NCI-H774 (cell line): Measurements from ENCODE around the gene LIN9.

Source experiments
- DNase-seq: peaks from one replicate; lab custom pipeline; 2025; lab: John Stamatoyannopoulos, UW

The LIN9 gene

DNA sequence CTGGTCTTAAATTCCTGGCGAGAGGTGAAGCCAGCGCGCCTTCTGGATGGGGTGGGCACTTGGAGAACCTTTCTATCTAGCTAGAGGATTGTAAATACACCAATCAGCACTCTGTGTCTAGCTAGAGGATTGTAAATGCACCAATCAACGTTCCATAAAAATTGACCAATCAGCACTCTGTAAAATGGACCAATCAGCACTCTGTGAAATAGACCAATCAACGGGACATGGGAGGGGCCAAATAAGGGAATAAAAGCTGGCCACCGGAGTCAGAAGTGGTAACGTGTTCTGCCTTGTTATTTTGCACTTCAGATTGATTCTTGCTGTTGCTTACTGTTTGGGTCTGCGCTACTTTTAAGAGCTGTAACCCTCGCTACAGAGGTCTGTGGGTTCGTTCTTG is 12.0 kb upstream of the LIN9 start:
- DNase-seq = no peak

DNA sequence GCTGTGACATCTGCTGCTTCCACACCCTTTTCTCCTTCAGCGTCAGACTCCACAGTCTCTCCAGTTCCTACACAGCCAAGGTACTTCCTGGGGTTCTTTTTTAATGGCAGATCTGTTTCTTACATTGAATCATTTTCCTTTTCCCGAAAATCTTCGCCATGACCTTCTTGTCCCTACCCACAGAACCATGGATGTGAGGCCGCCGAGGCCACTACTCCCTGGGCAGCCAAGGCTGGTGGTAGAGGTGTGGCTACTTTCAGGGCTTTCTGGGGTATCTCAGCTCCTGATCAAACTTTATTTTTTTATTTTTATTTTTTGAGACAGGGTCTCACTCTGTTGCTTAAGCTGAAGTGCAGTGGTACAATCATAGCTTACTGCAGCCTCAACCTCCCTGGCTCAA is 9.5 kb upstream of the LIN9 start:
- DNase-seq = no peak

DNA sequence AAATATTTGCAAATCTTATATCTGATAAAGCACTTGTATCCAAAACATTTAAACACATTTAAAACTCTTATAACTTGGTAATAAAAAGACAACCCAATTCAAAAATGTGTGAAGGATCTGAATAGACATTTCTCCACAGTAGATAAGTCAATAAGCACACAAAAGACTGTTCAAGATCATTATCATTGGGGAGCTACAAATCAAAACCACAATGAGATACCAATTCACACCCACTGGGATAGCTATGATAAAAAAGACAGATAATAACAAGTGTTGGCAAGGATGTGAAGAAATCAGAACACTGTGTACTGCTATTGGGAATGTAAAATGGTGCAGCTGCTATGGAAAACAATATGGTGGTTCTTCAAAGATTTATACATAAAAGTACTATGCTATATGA is 5.1 kb upstream of the LIN9 start:
- DNase-seq = no peak

DNA sequence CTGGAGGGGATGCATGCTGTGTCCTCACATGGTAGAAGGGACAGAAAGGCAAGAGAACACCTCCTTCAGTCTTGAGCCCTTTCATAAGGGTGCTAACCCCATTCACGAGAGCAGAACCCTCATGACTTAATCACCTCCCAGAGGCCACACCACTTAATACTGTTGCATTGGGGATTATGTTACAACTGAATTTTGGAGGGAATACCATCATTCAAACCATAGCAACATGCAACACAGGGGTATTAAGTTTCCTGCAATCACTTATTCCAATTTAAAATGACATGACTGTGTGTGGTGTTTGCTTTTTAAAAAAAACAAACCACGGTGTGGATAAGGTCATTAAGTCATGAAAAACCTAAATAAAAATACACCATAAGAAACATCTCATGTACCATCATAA is 3.1 kb upstream of the LIN9 start:
- no peak for DNase-seq

DNA sequence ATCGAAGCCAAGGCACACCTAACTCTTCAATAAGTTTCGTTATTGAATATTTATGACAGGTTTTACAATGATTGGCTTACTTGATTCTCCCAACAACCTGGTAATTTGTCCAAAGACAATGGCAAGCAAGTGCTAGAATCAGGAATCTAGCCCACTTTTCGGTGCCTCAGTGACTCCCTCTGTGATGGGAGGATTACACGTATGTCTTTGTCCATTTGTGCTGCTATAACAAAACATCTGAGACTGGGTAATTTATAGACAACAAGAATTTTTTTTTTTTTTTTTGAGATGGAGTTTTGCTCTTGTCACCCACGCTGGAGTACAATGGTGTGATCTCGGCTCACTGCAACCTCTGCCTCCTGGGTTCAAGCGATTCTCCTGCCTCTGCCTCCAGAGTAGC is 2.4 kb upstream of the LIN9 start:
- no peak for DNase-seq

DNA sequence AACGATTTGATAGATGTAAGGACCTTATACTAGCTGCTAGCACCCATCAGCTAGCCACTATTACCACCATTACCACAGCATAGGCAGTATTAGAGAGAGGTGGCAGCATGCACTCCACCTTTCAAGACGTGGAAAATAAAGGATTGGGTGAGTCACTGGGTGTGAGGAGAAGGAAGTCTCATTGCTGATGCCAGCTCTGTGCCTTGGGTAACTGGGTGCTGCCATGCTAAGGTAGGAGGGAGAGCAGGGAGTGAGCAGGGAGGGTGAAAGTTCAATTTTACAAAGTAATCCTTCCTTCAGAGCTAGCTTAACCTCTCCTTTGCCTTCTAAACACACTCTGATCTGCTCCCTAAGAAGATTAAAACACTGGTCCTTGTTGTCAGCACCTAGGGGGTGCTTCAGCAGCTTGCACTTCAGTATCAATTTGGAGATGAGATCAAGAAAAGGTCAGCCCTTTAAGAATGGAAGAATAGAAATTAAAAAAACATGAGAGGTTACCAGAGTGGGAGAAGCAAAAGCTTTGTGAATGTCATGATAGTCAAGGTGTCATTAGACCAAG is 1.8 kb upstream of the LIN9 start:
- no peak for DNase-seq

DNA sequence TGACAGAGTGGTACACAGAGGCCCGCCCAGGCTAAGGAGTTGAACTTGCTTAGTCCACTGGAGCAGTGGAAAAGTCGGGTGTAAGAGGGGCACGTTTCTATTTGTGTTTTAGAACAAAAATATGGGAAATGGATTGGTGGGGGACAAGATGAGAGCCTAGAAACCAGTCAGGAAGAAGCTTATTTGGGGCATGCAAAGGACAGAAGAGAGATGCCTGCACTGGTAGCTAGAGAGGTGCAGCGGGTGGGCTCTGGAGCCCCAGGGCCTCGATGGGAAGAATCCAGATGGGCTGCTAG is 1.2 kb upstream of the LIN9 start:
- no peak for DNase-seq

DNA sequence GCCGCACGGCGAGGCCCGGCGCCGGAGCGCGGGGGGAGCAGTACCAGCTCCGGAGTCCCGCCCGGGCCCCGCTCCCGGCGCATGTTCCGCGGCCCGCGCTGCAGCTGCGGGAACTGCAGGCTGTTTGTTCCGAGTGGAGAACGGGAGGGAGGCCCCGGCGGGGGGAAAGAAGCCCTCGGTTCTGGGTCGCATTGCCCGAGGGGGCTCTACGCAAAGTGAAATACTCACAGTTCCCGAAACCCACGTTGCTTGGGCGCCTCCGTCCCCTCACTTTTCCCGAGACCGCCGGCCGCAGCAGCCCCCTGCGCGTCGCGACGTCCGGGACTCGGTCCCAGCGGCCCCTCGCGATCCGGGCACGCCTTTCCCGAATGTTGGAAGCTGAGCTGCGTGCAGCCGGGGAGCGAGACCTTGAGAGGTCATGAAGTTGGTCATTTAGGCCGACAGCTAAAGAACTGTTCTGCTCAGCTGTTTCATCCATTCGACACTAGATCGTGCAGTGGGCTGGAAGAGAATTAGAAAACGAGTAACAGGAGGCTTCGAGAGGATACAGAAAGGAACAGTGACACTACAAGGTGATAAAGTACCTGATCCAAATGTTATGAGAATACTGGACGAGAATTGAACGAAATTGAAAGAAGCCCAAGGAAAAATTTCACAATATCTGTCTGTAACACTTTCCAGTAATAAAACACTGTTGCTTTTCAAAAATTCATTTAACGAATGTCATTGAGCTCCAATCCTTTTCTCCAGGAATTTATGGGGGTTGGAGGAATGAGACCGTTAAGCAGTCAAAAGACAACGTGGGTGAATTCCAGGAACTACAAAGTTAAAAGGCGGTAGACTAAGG is 657 bp upstream of the LIN9 start:
- no peak for DNase-seq

DNA sequence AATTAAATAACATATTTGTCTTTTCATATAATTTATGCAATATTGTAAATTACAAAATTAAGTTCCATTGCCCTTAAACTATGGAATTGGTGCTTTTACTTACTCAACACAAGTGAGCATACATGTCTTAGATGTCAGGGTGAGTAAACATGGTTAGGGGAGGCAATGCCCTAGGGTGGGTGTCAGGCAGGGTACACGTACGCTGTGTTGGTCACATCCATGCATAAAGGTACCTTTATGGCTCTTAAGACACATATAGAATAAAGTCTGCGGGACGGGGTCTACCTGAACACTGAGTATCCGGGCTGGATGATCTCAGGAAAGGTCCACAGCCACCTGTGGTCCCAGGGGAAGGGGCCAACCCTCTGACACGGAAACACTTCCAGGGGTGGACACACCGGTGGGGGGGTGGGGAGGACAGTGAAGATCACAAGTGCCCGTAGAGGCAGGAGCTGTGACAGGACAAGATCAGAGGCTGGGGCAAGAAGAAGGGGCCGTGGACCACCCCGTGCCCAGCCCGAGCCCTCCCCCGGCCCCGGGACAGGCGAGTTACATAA is 720 bp downstream of the LIN9 start:
- peak; percentile 38 for DNase-seq

DNA sequence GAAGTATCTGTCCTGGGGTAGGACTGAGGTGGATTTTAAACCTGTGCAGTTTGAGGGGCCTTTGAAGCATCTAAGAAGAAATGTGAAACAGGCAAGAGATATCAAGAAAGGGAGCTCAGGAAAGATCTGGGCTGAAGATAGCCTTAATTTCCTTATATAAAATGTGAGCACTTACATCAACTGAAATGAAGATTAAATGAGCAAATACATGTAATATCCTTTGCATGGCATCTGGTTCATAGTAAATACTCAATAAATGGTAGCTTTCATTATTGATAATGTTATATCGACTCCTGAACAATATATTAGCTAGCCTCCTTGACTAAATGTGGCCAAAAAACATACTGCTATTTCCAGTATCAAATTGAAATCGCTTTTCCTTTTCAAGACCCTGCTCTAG is 2.5 kb downstream of the LIN9 start:
- DNase-seq = no peak

DNA sequence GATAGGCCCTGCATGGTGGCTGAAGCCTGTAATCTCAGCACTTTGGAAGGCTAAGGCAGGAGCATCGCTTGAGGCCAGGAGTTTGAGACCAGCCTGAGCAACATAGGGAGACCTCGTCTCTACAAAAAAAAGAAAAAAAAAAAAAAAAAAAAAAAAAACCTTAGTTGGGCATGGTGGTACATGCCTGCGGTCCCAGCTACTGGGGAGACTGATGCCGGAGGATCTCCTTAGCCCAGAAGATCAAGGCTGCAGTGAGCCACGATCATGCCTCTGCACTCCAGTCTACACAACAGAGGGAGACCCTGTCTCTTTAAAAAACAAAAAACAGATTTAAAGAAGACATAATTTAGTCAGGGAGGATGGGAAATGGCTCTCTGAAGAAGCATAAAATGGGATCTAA is 3.8 kb downstream of the LIN9 start:
- no peak for DNase-seq

DNA sequence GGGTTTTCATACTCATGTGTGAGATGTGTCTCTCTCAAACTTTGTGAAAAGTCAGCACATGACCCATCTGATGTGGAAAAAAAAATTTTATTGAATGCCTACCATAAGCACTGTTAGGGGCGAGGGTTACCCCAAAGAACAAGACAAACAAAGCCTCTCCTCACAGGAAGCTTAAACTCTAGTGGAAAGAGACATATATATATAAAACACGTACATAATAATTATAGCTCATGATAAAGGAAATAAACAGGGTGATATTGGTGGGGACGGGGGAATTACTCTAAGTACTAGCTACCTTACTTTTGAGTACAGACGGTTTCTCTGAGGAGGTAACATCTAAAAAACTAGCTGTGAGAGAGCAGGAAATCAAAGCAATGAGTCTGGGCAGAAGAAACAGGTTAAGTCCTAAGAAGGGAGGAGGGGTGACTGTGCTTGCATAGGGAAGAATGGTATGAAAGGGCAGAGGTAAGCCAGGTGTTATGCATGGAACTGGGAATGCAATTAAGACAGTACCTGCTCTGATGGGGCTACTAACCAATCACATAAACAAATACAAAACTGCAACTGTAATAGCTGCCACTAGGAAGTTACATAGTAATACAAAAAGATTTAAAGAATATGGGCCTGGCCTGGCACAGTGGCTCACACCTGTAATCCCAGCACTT is 4.5 kb downstream of the LIN9 start:
- DNase-seq = no peak

DNA sequence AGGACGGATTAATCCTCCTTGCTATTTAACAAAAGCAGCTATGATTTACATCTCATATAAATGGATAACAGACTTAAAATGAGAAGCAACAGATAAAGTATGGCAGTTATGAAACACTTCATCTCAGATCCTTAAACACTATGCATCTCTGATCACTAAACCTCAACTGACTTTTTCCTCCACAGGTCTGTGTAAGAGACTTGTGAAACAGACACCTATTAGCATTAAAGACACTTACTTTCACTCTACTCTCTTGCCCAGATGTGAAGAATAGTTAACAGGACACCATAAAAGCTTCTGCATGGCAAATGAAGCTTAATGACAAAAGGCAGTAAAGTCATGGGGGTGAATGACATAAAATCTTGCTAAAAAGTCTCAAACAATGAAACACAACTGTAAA is 6.2 kb downstream of the LIN9 start:
- no peak for DNase-seq

DNA sequence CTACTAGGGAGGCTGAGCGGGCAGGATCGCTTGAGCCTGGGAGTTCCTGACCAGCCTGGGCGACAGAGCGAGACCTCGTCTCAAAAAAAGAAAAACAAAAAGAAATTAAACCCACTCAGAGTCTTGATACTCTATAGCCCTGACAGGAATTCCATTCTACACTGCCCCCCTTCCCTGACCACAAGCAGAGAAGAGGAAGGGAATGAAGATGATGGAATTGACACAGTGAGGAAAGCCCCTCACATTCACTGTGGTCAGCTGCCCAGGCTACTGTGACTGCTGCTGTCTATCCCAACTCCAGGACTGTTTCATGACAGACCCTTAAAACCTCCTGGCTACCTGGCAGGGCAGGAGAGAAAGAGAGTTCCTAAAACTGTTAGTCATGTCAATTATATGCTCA is 12.1 kb downstream of the LIN9 start:
- no peak for DNase-seq

DNA sequence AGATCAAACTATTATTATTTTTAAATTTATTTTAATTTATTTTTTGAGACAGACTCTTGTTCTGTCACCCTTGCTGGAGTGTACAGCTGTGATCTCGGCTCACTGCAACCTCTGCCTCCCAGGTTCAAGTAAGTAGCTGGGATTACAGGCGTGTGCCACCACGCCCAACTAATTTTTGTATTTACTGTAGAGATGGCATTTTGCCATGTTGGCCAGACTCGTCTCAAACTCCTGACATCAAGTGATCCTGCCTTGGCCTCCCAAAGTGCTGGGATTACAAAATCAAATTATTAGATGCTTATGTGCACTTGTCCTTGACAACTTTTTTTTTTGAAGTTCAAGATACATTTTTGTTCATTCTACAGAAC is 15.4 kb downstream of the LIN9 start:
- no peak for DNase-seq

DNA sequence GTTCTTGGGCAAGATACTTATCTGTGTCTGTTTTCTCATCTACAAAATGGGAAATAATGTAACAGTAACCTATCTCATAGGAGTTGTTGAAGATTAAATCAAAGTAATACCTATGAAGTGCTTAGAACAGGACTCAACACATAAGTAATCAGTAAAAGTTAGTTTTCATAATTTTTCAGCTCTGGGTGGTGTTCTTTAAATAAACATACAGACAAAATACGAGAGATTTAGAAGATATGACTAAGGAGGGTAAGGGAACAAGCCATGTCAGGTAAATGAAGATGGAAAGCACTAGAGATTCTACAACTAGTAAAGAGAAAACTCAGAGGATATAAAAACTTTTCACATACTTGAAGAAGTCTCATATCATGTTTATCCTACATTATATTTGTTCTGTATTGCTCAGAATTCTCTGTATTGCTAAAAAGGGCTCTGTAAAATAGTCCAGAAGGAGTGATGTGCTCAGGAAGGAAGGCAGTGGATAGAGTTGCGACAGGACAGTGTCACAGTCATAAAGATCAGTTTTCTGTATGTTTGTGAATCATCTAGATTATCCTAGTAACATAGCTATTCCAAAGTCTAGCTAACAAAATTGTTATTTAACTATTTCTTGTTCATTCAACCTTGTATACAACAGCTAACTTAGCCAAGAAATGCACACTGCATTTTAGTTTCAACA is 16.0 kb downstream of the LIN9 start:
- DNase-seq = no peak

DNA sequence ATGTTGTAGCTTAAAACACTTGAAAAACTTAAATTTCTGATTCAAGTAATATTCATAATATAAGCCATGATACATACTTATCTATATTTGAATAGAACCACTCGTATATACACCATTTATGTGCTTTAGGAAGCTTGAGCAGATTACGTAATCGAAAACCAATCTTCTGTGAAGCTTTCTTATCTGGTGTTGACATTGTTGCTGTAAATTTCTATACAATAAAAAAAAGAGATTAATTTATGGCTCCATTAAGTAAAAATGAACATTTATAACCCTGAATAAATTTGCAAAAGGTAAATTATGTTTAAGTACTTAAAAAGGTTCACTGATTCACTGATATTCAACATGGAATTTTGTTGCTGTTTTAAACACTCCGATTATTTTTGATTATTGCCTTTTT is 21.4 kb downstream of the LIN9 start:
- DNase-seq = no peak

DNA sequence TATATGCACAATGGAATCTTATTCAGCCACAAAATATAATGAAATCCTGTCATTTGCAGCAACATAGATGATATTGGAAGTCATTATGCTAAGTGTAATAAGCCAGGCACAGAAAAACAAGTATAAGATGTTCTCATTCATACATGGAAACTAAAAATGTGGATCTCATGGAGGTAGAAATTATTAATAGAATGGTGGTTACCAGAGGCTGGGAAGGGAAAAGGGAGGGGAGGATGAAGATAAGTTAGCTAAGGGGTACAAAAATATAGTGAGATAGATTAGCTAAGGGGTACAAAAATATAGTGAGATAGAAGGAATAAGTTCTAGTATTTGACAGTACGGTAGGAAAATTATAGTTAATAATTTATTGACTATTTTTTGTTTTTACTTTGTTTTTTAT is 27.9 kb downstream of the LIN9 start:
- no peak for DNase-seq

DNA sequence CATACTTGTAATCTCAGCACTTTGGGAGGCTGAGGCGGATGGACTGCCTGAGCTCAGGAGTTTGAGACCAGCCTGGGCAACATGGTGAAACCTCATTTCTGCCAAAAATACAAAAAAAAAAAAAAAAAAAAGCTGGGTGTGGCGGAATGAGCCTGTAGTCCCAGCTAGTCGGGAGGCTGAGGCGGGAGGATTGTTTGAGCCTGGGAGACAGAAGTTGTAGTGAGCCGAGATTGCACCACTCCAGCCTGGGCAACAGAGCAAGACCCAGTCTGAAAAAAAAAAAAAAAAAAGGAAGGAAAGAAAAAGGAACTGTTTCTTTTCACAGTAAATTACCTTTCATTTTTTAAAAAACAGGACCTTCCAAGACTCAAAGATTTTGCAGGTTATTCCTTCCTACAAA is 29.5 kb downstream of the LIN9 start:
- no peak for DNase-seq

DNA sequence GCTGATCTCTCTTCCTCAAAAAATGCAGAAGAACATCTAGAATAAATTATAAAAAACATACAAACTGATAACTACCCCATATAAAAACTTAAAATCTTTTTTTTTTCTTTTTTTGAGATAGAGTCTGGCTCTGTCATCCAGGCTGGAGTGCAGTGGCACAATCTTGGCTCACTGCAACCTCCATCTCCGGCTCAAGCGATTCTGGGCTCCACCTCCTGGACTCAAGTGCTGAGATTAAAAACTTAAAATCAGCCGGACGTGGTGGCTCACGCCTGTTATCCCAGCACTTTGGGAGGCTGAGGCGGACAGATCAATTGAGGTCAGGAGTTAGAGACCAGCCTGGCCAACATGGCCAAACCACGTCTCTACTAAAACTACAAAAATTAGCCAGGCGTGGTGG is 31.1 kb downstream of the LIN9 start:
- no peak for DNase-seq

DNA sequence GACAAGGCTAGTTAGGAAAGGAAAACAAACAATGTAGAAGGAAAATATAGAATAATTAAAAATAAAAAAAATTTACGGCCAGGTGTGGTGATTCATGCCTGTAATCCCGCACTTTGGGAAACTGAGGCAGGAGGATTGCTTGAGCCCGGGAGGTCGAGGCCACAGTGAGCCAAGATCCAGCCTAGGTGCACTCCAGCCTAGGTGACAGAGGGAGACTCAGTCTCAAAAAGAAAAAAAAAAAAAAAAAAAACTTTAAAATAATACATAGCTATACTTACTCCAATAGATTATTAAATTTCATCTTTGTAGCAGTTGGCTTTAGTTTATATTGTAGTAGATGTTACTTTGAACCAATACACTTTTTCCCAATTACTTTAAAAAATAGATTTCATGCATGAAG is 32.0 kb downstream of the LIN9 start:
- no peak for DNase-seq

DNA sequence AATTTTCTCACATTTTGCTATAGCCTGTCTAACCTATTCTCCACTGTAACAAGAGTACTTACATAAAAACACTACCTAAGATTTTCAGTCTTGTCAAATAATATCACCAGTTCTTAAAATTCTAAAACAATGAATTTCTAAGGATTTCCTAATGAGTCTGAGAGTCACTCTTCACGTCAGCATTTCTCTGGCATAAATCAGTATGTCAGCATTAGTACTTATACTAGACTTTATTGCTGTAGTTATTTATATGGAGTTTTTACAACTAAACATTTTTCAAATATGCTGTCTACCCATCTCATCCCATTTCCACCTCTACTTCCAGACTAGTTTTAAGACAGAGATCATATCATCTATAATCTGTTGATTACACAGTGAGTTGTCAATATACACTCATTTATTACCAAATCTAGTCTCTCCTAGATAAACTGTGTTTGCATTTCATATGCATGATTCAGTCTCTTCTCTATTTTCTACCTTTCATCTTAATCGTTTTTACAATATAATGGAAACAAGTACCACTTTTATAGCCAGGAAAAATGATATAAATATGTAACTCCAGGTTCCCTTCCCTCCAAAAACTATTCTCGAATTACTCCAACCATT is 32.8 kb downstream of the LIN9 start:
- no peak for DNase-seq

DNA sequence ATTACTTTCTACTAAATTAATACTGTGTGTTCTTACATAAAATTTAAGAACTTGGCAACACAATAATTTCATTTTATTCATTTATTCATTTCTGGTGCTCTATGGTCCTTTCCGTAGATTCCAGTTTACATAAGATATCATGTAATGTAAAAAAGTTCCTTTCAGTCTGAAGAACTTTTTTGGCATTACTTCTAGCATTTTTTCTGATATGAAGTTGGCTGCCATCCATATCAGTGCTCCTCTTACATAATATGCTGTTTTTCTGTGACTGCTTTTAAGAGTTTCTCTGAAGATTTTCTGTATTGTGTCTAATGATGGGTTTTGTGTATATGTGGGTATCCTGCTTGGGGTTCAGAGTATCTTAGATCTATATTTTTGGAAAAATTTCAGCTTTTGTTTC is 34.8 kb downstream of the LIN9 start:
- no peak for DNase-seq
